Suprapubic skin (tissue), 4 donors: Measurements from ENCODE around the gene COL12A1. TPM values are rescaled to one million over a fixed set of nuclear protein-coding genes. Genes with fewer than 3 reads are reported as not detected.

Experiments
- DNase-seq, 2 donors: peaks; one replicate each; pipeline ENCODE4 v3.0.0-alpha.2; 2019; ENCODE audit warnings: low spot score in 2 of 2
- H3K27ac ChIP-seq: fragments of 200-600 bp; sonication (generic); one replicate; pipeline ENCODE4 v1.5.1; 2019
- H3K27me3 ChIP-seq: fragments of 200-600 bp; sonication (generic); one replicate; pipeline ENCODE4 v1.5.1; 2019
- H3K36me3 ChIP-seq: fragments of 200-600 bp; sonication (generic); one replicate; pipeline ENCODE4 v1.5.1; 2019
- H3K4me1 ChIP-seq: fragments of 200-600 bp; sonication (generic); one replicate; pipeline ENCODE4 v1.5.1; 2019
- H3K4me3 ChIP-seq: fragments of 200-600 bp; sonication (generic); one replicate; pipeline ENCODE4 v1.5.1; 2019; ENCODE audit warnings: mild to moderate bottlenecking
- H3K9me3 ChIP-seq: fragments of 200-600 bp; sonication (generic); one replicate; pipeline ENCODE4 v1.5.1; 2019
- EP300 ChIP-seq: sonication (generic); formaldehyde crosslinking; IDR thresholded peaks from one replicate; pipeline ENCODE4 v1.6.1; 2017; ENCODE audit warnings: antibody characterized with exemption
- POLR2A ChIP-seq, 2 donors: fragments of 450-650 bp; IDR thresholded peaks; one replicate each; pipeline ENCODE4 v1.6.1; 2017; ENCODE audit warnings: antibody characterized with exemption in 2 of 2, mild to moderate bottlenecking in 2 of 2, moderate library complexity in 2 of 2
- POLR2AphosphoS5 ChIP-seq, 3 donors: sonication (generic); formaldehyde crosslinking; IDR thresholded peaks; one replicate each; pipeline ENCODE4 v1.6.1; 2017; ENCODE audit warnings: antibody characterized with exemption in 3 of 3
- WGBS: methylation state at CpG from one replicate; pipeline ENCODE4 v1.1.5; 2018; 5-methylcytosine and 5-hydroxymethylcytosine counted together
- total RNA-seq, 4 donors: library from RNA; depleted of rRNA; stranded (reverse); fragments of >200 nt; gene quantifications; one replicate each; pipeline ENCODE4 v1.1.0, GENCODE V29; 2016
- TF ChIP-seq, protein P1 (sequence below), 2 donors: fragments of 200-600 bp in 1 of 2; fragments of 450-650 bp in 1 of 2; sonication (generic) in 1 of 2; IDR thresholded peaks; one replicate each; pipeline ENCODE4 v1.5.1; 2016 to 2019; ENCODE audit warnings: antibody characterized with exemption in 2 of 2, mild to moderate bottlenecking in 1 of 2, moderate library complexity in 1 of 2

The COL12A1 gene
- total RNA-seq, 4 donors from 2014 or later: 41.2 to 47.2 (median 44.1) TPM

DNA sequence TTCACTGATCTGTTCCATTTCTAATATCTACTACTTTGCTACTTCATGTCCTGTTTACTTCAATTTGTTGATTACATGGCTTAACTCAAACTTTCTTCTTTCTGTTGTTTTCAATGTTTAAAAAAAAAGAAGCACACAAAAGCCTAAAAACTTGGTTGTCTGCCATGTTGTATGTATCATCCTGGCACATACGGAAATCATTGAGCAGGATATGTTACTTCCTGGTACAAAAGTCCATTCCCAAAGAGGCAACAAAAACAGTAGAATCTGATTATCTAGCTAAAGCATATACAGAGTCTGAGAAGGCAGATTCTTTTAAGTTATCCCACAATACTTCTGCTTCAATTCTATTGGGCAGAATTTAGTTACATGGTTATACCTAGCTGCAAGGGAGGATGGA, 14.5 kb upstream of the COL12A1 start:
- no peak for DNase-seq
- TF ChIP-seq EP300: no peak
- TF ChIP-seq, protein P1, sequence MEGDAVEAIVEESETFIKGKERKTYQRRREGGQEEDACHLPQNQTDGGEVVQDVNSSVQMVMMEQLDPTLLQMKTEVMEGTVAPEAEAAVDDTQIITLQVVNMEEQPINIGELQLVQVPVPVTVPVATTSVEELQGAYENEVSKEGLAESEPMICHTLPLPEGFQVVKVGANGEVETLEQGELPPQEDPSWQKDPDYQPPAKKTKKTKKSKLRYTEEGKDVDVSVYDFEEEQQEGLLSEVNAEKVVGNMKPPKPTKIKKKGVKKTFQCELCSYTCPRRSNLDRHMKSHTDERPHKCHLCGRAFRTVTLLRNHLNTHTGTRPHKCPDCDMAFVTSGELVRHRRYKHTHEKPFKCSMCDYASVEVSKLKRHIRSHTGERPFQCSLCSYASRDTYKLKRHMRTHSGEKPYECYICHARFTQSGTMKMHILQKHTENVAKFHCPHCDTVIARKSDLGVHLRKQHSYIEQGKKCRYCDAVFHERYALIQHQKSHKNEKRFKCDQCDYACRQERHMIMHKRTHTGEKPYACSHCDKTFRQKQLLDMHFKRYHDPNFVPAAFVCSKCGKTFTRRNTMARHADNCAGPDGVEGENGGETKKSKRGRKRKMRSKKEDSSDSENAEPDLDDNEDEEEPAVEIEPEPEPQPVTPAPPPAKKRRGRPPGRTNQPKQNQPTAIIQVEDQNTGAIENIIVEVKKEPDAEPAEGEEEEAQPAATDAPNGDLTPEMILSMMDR (IDR thresholded peaks at IDR 0.05): no peak
- no peak for TF ChIP-seq POLR2AphosphoS5 (IDR thresholded peaks at IDR 0.05)
- no peak for TF ChIP-seq POLR2A (IDR thresholded peaks at IDR 0.05)
- Histone ChIP-seq H3K27me3 (no peaks in the 10 kb centered on the region), H3K36me3 (no peaks in the 10 kb centered on the region), H3K9me3 (no peaks in the 10 kb centered on the region), H3K4me1 (peaks cover 3% of the 10 kb centered on the region), H3K27ac (no peak overlapping the region), H3K4me3 (no peak overlapping the region)
- 17% methylated on average over 1 of the region's 1 CpG for WGBS

DNA sequence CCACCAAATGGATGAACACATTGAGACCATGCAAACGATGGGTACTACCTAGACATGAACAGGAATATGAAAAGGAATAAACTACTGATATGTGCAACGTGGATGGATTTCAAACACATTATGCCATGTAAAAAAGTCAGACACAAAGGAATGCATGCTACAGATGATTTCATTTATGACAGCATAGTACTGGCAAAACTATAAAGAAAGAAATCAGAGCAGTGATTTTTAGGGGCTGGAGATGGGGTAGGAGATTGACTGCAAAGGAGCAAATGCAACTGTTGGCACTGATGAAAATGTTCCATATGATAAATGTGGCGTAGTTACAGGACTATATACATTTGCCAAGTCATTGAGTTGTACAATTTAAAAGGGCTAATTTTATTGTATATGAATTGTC, 13.4 kb upstream of the COL12A1 start:
- no peaks in the 10 kb centered on the region for H3K27me3 ChIP-seq
- H3K4me1 ChIP-seq: peaks cover 3% of the 10 kb centered on the region
- H3K4me3 ChIP-seq: no peak overlapping the region
- 75% methylated on average over 3 of the region's 3 CpGs for WGBS
- DNase-seq: no peak
- H3K9me3 ChIP-seq: no peaks in the 10 kb centered on the region
- no peak for TF ChIP-seq POLR2A (IDR thresholded peaks at IDR 0.05)
- TF ChIP-seq, protein P1 (IDR thresholded peaks at IDR 0.05): no peak
- TF ChIP-seq POLR2AphosphoS5 (IDR thresholded peaks at IDR 0.05): no peak
- no peak for TF ChIP-seq EP300
- no peaks in the 10 kb centered on the region for H3K36me3 ChIP-seq
- no peak overlapping the region for H3K27ac ChIP-seq

- H3K4me3 ChIP-seq: no peak overlapping the region
- TF ChIP-seq, protein P1 (IDR thresholded peaks at IDR 0.05): no peak
- TF ChIP-seq POLR2A (IDR thresholded peaks at IDR 0.05) (no peak), POLR2AphosphoS5 (IDR thresholded peaks at IDR 0.05) (no peak), EP300 (no peak)
- no peaks in the 10 kb centered on the region for H3K27me3 ChIP-seq
- no peaks in the 10 kb centered on the region for H3K9me3 ChIP-seq
- WGBS: 18% methylated on average over 4 of the region's 4 CpGs
- H3K27ac ChIP-seq: no peak overlapping the region
- DNase-seq: no peak
- H3K36me3 ChIP-seq: no peaks in the 10 kb centered on the region
- H3K4me1 ChIP-seq: peaks cover 4% of the 10 kb centered on the region
Measured at GRCh38 chr6:75217193-75217592, 11.3 kb upstream of the COL12A1 start.

DNA sequence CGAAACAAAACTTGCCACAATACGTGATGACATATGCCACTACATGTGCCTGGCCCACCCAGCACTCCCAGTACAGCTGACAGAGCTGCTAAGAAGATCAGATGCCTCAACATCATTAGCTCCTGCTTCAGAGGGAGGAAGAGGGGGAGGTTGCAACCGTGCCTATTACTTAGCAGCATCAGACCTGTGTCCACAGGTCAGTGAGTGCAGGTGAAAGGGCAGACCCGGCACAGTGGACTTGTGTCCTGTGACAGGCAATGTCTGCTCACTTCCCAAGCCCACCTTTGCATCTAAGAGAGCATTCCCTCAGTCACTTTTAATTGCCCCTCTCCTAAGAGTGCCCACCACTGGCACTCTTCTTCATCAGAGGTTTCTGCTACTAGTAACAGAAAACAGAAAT, 9.4 kb upstream of the COL12A1 start:
- WGBS: 54% methylated on average over 4 of the region's 4 CpGs
- Histone ChIP-seq H3K27ac (no peak overlapping the region), H3K4me1 (peaks cover 9% of the 10 kb centered on the region), H3K36me3 (no peaks in the 10 kb centered on the region), H3K4me3 (no peak overlapping the region), H3K27me3 (no peaks in the 10 kb centered on the region), H3K9me3 (no peaks in the 10 kb centered on the region)
- no peak for DNase-seq
- TF ChIP-seq EP300 (no peak), POLR2AphosphoS5 (IDR thresholded peaks at IDR 0.05) (no peak), POLR2A (IDR thresholded peaks at IDR 0.05) (no peak)
- TF ChIP-seq, protein P1 (IDR thresholded peaks at IDR 0.05): no peak

DNA sequence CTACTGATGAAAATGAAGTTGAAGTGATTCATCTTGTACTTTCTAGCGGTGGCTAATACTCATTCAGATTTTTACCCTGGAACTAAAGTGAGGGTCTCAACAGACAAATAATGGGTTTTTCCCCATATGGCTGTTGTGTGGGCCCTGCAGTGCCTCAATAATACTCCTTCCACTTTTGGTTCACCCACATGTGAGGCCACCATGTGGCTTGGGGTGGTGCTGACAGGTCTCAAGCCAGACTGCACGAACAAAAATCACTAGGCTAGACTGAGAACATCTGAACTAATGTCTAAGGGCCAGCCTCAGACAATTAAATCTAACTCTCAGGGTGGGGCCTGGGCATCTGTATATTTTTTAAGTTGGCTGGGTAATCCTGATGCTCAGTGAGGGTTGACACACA, 7.9 kb upstream of the COL12A1 start:
- H3K27ac ChIP-seq: no peak overlapping the region
- peaks cover 11% of the 10 kb centered on the region for H3K4me1 ChIP-seq
- no peaks in the 10 kb centered on the region for H3K27me3 ChIP-seq
- WGBS: 71% methylated on average over 2 of the region's 2 CpGs
- no peak overlapping the region for H3K4me3 ChIP-seq
- no peaks in the 10 kb centered on the region for H3K9me3 ChIP-seq
- no peak for TF ChIP-seq POLR2AphosphoS5 (IDR thresholded peaks at IDR 0.05)
- no peak for TF ChIP-seq POLR2A (IDR thresholded peaks at IDR 0.05)
- TF ChIP-seq, protein P1 (IDR thresholded peaks at IDR 0.05): no peak
- TF ChIP-seq EP300: no peak
- no peaks in the 10 kb centered on the region for H3K36me3 ChIP-seq
- no peak for DNase-seq
